TTC549 (cell line): ENCODE data around the gene EEF1B2.
"Not testable (repeated sequence)": the region's sequence is repeated elsewhere in the genome, so short reads cannot be mapped to it uniquely, and the experiment has no call there.

Source experiments
- FAIRE-seq: peaks from 2 replicates; lab custom pipeline; 2012; peaks lifted over from hg19 to GRCh38; lab: Jason Lieb, UNC

Gene EEF1B2

DNA sequence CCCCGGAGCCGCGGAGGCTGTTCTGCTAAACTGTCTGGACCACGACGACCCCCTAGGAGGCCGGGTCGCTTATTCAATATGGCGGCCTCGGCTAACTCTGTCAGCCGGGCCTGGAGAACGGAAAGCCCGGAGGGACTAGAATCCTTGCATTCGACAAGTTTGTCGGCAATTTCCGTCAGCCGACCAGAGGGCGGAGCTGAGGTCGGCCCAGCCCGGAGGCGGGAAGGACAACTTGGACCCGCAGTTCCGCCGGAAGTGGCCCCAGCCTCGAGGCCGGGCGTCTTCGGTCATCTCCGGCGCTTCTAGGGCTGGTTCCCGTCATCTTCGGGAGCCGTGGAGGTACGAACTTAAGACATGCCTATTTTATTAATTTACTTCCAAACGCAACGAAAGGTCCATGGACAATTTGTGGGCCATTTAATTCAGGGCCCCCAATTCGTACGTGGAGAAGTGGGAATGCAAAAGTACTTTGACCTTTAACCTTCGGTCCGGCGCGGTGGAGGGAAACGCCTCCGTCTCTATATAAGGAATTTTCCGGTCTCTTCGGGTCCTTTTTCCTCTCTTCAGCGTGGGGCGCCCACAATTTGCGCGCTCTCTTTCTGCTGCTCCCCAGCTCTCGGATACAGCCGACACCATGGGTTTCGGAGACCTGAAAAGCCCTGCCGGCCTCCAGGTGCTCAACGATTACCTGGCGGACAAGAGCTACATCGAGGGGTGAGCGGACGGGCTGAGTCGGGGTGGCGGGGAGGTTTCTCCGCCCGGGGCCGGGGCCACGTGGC, at the start of gene EEF1B2, which contains the start of gene NDUFS1:
Gene EEF1B2, plus strand, starts transcription at position 550 of the 779 bp plus-strand sequence. Its CDS starts 85 bp downstream, at position 635.
Gene NDUFS1, minus strand, starts transcription at position 99 of the 779 bp plus-strand sequence. CDS start 5,766 bp downstream, outside the sequence.
- FAIRE-seq, result peak; percentile 93

DNA sequence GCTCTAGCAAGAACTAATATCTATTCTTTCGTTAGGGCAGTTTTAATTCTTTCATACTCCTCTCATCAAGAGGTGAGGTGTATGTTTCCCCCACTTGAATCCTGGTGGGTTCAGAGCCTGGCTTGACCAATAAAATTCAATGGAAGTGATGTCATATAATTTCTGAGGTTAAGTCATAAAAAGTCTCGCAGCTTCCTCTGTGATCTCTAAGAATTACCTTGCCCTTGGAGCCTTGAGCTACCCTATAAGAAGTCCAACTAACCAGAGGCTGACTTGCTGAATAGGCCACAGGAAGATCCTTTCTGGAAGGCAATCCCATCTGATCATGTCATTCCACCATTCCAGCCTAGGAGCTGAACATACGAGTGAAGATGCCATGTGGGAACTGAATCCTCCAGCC, 47.6 kb upstream of the EEF1B2 start:
- no peak for FAIRE-seq

DNA sequence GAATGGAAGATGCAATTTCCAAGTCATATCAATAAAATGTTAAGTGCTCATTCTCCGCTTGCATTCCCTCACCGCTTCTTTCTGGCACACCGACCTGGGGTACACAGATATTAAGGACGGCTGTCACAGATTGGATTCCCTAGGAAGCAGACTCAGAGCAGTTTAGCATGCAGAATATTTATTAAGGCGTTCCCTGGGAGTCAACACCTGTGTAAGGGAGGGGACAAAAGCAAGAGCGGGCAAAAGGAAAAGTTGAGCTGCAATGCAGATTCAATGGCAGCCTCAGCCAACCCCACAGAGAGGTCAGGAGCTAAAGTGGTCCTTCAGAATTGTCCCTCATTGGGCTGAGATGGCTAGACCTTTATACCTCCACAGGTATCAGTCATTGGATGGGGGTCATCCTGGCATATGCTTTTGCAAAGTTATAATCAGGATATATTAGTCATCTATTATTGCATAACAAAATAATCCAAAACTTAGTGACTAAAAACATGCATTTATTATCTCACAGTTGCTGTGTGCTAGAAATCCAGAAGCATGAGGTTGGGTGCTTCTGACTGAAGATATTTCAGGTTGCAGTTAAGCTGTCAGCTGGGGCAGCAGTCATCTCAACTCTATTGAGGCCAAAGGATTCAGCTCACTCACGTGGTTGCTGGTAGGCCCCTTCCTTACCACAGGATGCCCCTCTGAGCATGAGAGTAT, 46.7 kb upstream of the EEF1B2 start:
- no peak for FAIRE-seq

- no peak for FAIRE-seq
These were observed 44.6 kb upstream of the EEF1B2 start for GRCh38 chr2:206115026-206115578.

- no peak for FAIRE-seq
These were observed 43.4 kb upstream of the EEF1B2 start for GRCh38 chr2:206116278-206116677.

DNA sequence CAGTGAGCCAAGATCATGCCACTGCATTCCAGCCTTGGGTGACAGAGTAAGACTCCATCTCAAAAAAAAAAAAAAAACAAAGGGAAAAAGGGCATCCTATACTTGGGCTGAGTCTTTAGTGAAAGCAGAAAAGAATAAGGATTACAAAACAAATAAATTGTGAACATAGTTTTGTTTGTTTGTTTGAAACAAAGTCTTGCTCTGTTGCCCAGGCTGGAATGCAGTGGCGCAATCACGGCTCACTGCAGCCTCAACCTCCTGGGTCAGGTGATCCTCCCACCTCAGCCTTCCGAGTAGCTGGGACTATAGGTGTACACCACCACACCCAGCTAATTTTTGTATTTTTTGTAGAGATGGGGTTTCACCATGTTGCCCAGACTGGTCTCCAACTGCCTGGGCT, 37.1 kb upstream of the EEF1B2 start:
- FAIRE-seq, result not testable (repeated sequence)

- no peak for FAIRE-seq
These were observed 33.8 kb upstream of the EEF1B2 start for GRCh38 chr2:206125901-206126300.

DNA sequence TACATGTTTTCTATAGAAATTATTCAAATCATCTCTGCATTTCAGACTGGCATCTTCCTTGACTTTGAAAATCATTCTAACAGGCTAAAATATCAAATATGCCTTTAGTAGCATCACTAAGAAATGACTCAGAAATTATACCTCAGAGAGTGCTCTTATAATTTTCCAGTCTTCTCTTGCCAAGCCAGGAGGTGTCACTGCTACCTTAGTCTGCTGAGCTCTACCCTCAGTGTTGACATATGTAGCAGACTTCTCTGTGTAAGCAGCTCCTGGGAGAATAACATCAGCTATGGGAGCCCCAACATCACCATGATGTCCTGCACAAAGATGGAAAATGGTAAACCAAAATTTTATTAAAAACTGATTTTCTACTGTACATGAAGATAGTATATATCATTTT, 32.0 kb upstream of the EEF1B2 start:
- FAIRE-seq, result no peak

DNA sequence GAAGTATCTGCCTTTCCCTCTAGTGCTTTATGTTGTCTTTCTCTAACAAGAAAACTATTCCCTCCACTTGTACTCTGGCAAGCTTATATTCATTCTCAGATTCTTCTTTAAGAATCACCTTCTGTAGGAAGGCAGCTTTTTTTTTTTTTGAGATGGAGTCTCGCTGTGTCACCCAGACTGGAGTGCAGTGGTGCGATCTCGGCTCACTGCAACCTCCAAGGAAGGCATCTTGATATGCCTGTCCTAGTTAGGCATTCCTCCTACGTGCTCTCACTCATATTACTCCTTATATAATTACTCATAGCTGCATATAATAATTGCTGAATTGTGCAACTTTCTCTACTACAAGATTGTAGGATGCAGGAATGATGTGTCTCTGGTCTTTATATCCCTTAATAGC, 16.2 kb upstream of the EEF1B2 start:
- no peak for FAIRE-seq

DNA sequence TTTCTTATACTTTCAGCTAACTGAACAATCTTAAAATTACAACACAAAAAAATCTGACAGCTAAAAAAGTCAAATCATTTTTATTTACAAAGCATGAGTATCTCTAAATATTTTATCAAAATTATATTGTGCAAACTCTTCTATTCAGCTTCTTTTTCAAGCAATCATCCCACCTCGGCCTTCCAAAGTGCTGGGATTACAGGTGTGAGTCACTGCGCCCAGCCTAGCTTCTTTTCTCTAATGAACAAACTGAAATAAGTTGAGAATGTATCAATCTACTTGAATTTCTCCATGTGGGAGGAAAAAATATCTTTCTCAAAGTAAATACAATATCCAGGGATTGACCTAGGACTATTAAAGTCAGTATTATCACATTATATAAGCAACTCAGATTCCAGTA, 15.3 kb upstream of the EEF1B2 start:
- no peak for FAIRE-seq

GRCh38 chr2:206145665-206146064, 14.0 kb upstream of the EEF1B2 start:
- FAIRE-seq, result no peak

DNA sequence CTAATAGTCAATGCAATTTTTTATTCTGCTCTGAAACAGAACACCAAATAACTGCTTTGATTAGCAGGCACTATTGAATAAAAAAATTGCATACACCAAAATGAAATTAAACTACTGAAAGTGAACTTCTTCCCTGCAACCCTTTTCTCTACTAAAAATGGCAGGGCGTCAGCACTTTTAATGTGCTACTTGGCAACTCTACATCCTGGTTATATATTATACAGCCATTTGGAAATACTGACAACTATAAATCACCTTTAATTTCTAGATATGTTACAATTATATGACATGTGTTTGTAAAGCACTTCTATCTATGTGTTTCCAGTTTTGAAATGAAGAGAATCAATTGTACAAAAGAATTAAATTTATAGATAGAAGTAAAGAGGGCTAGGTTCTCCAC, 10.4 kb upstream of the EEF1B2 start:
- FAIRE-seq, result no peak

GRCh38 chr2:206150168-206150567, 9.5 kb upstream of the EEF1B2 start:
- no peak for FAIRE-seq

DNA sequence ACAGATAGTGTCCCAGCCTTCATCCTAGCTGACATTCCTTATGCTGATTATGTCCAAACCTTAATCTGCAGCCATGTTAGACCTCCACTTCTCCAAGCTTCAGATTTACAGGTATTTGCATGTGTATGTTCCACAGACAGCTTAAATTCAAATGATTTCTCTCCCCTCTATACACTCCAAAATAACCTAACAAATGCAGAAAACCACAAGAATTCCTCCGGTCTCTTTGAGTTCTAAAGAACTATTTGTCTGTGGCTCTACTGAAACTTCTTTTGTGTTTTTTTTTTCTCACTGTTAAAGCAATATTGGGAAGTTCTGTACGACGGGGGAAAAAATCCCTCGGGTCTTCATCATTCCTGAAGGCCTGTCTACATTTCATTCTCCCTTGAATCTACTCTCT, 9.1 kb upstream of the EEF1B2 start:
- FAIRE-seq, result no peak

GRCh38 chr2:206154197-206154596, 5.5 kb upstream of the EEF1B2 start:
- no peak for FAIRE-seq

GRCh38 chr2:206157014-206157413, 2.7 kb upstream of the EEF1B2 start:
- not testable (repeated sequence) for FAIRE-seq

- no peak for FAIRE-seq
These were observed 941 bp upstream of the EEF1B2 start for GRCh38 chr2:206158563-206159345.

- no peak for FAIRE-seq
These were observed 571 bp downstream of the EEF1B2 start for GRCh38 chr2:206160125-206160806.

GRCh38 chr2:206160807-206161179, 1.1 kb downstream of the EEF1B2 start:
- no peak for FAIRE-seq

DNA sequence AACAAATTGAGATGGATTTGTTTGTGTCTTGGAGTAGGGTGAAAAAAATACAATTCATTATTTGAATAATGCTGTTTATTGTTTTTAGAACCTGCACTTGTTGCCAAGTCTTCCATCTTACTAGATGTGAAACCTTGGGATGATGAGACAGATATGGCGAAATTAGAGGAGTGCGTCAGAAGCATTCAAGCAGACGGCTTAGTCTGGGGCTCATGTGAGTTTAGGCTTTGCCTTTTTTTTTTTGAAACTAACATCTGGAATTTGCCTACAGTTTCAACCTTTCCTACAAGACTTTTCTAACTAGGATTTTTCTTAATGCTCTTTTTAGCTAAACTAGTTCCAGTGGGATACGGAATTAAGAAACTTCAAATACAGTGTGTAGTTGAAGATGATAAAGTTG, 2.7 kb downstream of the EEF1B2 start:
- not testable (repeated sequence) for FAIRE-seq

GRCh38 chr2:206163251-206163880, 3.7 kb downstream of the EEF1B2 start:
- FAIRE-seq, result no peak
